ENCODE data around the gene RIPK4. TPM values are rescaled to one million over a fixed set of nuclear protein-coding genes. Genes with fewer than 3 reads are reported as not detected.
A peak's percentile ranks its signal among the peaks of the same experiment; 100 is the strongest.

Gene RIPK4
- total and polyA plus RNA-seq, 8 donors, result 5.8 to 10.5 (median 8.5) TPM

DNA sequence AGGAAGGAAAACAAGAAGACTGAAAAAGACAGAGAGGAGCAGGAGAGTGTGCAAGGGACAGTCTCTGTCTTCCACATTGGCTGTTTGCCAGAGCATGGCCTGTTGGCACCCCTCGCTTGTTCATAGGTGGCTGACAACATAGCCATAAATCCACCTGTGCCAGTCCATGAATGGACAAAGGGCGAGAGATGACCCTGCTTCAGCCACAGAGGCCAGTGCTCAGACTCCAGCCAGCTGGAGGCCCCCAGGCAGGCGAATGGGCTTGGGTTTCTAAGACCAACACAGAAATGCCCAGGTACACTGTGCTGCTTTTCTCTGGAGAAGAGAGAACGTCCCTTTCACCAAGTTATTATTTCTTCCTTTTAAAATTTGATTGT lies 60.6 kb downstream of the RIPK4 start:
- TF ChIP-seq, protein P1, sequence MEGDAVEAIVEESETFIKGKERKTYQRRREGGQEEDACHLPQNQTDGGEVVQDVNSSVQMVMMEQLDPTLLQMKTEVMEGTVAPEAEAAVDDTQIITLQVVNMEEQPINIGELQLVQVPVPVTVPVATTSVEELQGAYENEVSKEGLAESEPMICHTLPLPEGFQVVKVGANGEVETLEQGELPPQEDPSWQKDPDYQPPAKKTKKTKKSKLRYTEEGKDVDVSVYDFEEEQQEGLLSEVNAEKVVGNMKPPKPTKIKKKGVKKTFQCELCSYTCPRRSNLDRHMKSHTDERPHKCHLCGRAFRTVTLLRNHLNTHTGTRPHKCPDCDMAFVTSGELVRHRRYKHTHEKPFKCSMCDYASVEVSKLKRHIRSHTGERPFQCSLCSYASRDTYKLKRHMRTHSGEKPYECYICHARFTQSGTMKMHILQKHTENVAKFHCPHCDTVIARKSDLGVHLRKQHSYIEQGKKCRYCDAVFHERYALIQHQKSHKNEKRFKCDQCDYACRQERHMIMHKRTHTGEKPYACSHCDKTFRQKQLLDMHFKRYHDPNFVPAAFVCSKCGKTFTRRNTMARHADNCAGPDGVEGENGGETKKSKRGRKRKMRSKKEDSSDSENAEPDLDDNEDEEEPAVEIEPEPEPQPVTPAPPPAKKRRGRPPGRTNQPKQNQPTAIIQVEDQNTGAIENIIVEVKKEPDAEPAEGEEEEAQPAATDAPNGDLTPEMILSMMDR (IDR thresholded peaks at IDR 0.05), result no peak
- intact Hi-C loops (cut with DNase I), result no loop called here
- no peak overlapping the region for H3K4me3 ChIP-seq
- no peak for ATAC-seq
- H3K9me3 ChIP-seq, result no peaks in the 10 kb centered on the region
- H3K27ac ChIP-seq, result no peak overlapping the region
- no peaks in the 10 kb centered on the region for H3K36me3 ChIP-seq
- peaks cover 0 to 29% of the 10 kb centered on the region in 2 donors for H3K27me3 ChIP-seq
- no peaks in the 10 kb centered on the region for H3K4me1 ChIP-seq
- no peak for DNase-seq

DNA sequence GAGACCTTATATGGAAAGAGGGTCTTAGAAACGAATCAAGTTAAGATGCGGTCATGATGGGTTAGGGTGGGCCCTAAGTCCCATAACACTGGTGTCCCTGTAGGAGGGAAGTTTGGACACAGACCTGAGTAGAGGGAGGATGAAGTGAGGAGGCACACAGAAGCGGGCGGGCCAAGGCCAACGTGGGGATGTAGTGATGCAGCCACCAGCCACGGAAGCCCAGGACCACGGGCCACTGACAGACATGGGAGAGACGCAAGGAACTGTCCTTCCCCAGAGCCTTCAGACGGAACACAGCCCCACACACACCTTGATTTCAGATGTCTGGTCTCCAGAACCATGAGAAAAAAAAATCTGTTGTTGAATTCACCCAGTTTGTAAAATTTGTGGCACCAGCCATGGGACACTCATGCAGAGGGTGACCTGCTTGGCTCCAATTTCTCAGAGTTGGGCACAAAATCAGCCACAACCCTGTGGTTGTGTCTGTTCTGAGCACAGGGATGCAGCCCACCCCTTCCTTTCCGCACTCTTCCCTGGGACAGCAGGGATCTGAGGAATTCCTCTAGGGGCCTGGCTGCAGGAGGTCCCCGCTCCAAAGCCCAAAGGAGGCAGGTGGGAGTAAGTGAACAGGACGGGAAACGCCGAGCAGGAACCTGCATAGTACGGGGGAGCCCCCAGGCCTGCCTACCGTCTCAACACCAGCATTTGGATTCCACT lies 61.1 kb downstream of the RIPK4 start:
- H3K4me3 ChIP-seq, result no peak overlapping the region
- H3K9me3 ChIP-seq, result no peaks in the 10 kb centered on the region
- TF ChIP-seq, protein P1 (IDR thresholded peaks at IDR 0.05), result no peak
- peaks cover 0 to 24% of the 10 kb centered on the region in 2 donors for H3K27me3 ChIP-seq
- no peak overlapping the region for H3K27ac ChIP-seq
- no peaks in the 10 kb centered on the region for H3K36me3 ChIP-seq
- no peak for DNase-seq
- no peaks in the 10 kb centered on the region for H3K4me1 ChIP-seq
- no peak for ATAC-seq
- intact Hi-C loops (cut with DNase I), result no loop called here

DNA sequence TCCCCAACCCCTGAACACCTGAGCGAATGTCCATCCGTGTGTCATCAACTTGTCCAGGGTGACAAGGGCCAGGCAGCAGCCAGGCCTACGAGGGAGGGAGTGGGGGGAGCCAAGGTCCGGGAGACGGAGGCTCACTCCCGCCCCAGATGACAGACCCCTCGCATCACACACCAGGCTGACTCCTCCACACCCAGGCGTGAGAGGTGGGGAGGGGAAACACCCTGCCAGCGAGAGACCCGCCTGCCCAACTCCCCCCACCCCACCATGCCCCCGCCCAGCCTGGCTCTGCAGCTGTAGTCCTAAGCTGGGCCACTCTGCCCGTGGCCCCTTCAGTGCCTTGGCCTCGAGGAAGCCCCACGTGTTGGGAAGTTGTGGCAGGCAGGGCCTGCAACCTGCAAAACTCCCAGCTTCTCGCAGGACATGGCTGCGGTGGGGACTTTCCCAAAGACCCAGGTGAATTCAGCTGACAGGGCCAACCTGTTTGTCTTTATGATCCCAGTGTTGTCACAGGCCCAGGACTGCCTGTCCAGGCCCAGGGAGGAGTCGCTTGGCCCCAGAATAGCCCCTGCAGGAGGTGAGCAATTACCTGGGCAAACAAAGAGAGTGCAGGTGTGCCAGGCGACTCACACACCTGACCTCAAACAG lies 62.9 kb downstream of the RIPK4 start:
- Histone ChIP-seq H3K36me3 (no peaks in the 10 kb centered on the region), H3K27me3 (peaks cover 0 to 18% of the 10 kb centered on the region in 2 donors), H3K27ac (no peak overlapping the region), H3K4me1 (no peaks in the 10 kb centered on the region), H3K9me3 (no peaks in the 10 kb centered on the region), H3K4me3 (no peak overlapping the region)
- intact Hi-C loops (cut with DNase I), result no loop called here
- peak; percentile 64 for ATAC-seq
- DNase-seq, result no peak
- TF ChIP-seq, protein P1 (IDR thresholded peaks at IDR 0.05), result no peak

DNA sequence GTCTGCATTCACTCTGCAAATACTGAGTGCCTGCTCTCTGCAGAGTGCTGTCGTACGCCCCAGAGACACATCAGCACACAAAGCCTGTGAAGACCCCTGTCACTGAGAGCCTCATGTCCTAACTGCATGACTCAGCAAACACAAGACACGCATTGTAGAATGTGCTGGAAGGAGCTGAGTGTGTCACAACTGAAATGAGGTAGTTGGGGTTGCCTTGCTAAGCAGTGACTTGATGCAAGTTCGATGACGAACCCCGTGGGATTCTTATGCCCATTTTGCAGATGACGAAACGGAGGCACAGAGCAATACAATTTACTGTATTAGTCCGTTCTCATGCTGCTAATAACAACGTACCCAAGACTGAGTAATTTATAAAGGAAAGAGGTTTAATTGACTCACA lies 65.1 kb downstream of the RIPK4 start:
- Histone ChIP-seq H3K27ac (no peak overlapping the region), H3K4me3 (no peak overlapping the region), H3K4me1 (no peaks in the 10 kb centered on the region), H3K36me3 (no peaks in the 10 kb centered on the region), H3K9me3 (no peaks in the 10 kb centered on the region), H3K27me3 (peaks cover 0 to 6% of the 10 kb centered on the region in 2 donors)
- ATAC-seq, result no peak
- intact Hi-C loops (cut with DNase I), result no loop called here
- DNase-seq, result no peak
- TF ChIP-seq, protein P1 (IDR thresholded peaks at IDR 0.05), result no peak

DNA sequence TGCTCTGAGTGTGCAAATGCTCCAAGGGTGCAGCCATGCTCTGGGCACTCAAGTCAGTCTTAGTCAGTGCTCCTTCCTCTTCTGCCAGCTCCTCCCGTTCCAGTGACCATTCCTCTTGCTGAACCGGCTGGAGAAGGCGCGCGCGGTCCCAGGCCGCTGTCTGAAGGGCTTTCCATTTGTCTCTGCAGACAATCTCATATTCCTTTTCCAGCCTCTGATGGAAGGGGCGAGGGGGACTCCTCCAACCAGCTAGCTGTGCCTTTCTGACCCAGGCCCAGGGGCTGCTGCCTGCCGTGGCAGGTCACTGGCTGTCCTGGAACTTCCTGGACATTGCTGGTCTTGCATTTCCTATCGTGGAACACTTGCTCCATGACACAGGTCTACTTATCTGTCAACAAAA lies 67.5 kb downstream of the RIPK4 start:
- intact Hi-C loops (cut with DNase I), result no loop called here
- Histone ChIP-seq H3K9me3 (no peaks in the 10 kb centered on the region), H3K27me3 (no peaks in the 10 kb centered on the region), H3K4me3 (no peak overlapping the region), H3K27ac (no peak overlapping the region), H3K4me1 (no peaks in the 10 kb centered on the region), H3K36me3 (no peaks in the 10 kb centered on the region)
- TF ChIP-seq, protein P1 (IDR thresholded peaks at IDR 0.05), result no peak
- no peak for ATAC-seq
- DNase-seq, result no peak
